ENCODE data around the gene SLC66A3. TPM values are rescaled to one million over a fixed set of nuclear protein-coding genes. Genes with fewer than 3 reads are reported as not detected.

Gene SLC66A3
- total RNA-seq, 1 experiment from 2014 or later, result 12.5 TPM

- POLR2A ChIA-PET, result no interaction called here
- H3K9me3 Mint-ChIP-seq, result no peaks in the 10 kb centered on the region
Observed at GRCh38 chr2:11213975-11214374, 58.7 kb downstream of the SLC66A3 start.

DNA sequence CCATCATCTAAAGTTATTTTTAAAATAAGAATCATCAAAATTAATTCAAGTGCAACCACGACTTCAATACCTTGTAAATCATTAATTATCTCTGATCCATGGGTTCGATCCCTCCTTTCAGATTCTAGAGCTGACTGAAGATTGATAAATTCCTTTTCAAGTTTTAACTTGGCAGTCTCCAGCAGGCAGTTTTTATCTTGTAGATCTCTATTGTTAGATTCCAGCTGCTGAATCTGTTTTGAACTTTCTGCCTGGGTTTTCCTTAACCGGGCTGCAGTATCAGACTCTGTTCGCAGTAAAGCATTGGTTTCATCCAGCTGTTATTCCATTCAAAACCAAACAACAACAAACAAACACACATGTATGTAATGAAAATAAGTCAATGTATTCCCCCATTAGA is 59.5 kb downstream of the SLC66A3 start:
- POLR2A ChIA-PET, result no interaction called here
- no peak for DNase-seq (ENCODE audit: low spot score)
- TF ChIP-seq CREB1 (CRISPR knock-in tag; IDR thresholded peaks at IDR 0.05) (no peak), NFYB (CRISPR knock-in tag; conservative IDR thresholded peaks at IDR 0.05; ENCODE audit: low read depth) (no peak), ATF1 (CRISPR knock-in tag; IDR thresholded peaks at IDR 0.05) (no peak), CTCF (IDR thresholded peaks at IDR 0.05) (no peak), EMX1 (CRISPR knock-in tag; IDR thresholded peaks at IDR 0.05) (no peak), KAT7 (CRISPR knock-in tag; IDR thresholded peaks at IDR 0.05; ENCODE audit: borderline replicate concordance) (no peak), JUN (CRISPR knock-in tag; IDR thresholded peaks at IDR 0.05) (no peak), ESRRA (CRISPR knock-in tag; IDR thresholded peaks at IDR 0.05; ENCODE audit: borderline replicate concordance) (no peak), ZNF416 (CRISPR knock-in tag; IDR thresholded peaks at IDR 0.05) (no peak), RELA (CRISPR knock-in tag; IDR thresholded peaks at IDR 0.05; ENCODE audit: borderline replicate concordance) (no peak), TEAD1 (CRISPR knock-in tag; IDR thresholded peaks at IDR 0.05) (no peak), HMGA2 (CRISPR knock-in tag; IDR thresholded peaks at IDR 0.05) (no peak), FOXP4 (CRISPR knock-in tag; IDR thresholded peaks at IDR 0.05) (no peak), GABPB1 (CRISPR knock-in tag; IDR thresholded peaks at IDR 0.05) (no peak), ZNF138 (CRISPR knock-in tag; conservative IDR thresholded peaks at IDR 0.05) (no peak), ZBTB21 (CRISPR knock-in tag; IDR thresholded peaks at IDR 0.05; ENCODE audit: borderline replicate concordance) (no peak), ZBTB43 (CRISPR knock-in tag; IDR thresholded peaks at IDR 0.05) (no peak)
- TF ChIP-seq, protein P1, sequence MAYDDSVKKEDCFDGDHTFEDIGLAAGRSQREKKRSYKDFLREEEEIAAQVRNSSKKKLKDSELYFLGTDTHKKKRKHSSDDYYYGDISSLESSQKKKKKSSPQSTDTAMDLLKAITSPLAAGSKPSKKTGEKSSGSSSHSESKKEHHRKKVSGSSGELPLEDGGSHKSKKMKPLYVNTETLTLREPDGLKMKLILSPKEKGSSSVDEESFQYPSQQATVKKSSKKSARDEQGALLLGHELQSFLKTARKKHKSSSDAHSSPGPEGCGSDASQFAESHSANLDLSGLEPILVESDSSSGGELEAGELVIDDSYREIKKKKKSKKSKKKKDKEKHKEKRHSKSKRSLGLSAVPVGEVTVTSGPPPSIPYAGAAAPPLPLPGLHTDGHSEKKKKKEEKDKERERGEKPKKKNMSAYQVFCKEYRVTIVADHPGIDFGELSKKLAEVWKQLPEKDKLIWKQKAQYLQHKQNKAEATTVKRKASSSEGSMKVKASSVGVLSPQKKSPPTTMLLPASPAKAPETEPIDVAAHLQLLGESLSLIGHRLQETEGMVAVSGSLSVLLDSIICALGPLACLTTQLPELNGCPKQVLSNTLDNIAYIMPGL (CRISPR knock-in tag; IDR thresholded peaks at IDR 0.05), result no peak
- TF ChIP-seq, protein P2, sequence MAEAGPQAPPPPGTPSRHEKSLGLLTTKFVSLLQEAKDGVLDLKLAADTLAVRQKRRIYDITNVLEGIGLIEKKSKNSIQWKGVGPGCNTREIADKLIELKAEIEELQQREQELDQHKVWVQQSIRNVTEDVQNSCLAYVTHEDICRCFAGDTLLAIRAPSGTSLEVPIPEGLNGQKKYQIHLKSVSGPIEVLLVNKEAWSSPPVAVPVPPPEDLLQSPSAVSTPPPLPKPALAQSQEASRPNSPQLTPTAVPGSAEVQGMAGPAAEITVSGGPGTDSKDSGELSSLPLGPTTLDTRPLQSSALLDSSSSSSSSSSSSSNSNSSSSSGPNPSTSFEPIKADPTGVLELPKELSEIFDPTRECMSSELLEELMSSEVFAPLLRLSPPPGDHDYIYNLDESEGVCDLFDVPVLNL (CRISPR knock-in tag; IDR thresholded peaks at IDR 0.05; ENCODE audit: borderline replicate concordance, low read depth), result no peak
- Mint-ChIP-seq H3K36me3 (peaks cover 49% of the 10 kb centered on the region), H3K27me3 (ENCODE audit: low read depth) (no peaks in the 10 kb centered on the region), H3K4me3 (no peak overlapping the region), H3K4me1 (no peaks in the 10 kb centered on the region), H3K27ac (no peak overlapping the region), H3K9me3 (peaks cover 4% of the 10 kb centered on the region; the same call in 1 of the 2 replicates)
- CTCF ChIA-PET, result no interaction called here
- ATAC-seq, result no peak

More at GRCh38 chr2:11213975-11214374, 58.7 kb downstream of the SLC66A3 start:
- Mint-ChIP-seq H3K27me3 (ENCODE audit: low read depth) (no peaks in the 10 kb centered on the region), H3K4me1 (no peaks in the 10 kb centered on the region), H3K27ac (no peak overlapping the region), H3K4me3 (no peak overlapping the region), H3K36me3 (peaks cover 43% of the 10 kb centered on the region)
- TF ChIP-seq GABPB1 (CRISPR knock-in tag; IDR thresholded peaks at IDR 0.05) (no peak), E2F5 (CRISPR knock-in tag; IDR thresholded peaks at IDR 0.05) (no peak)
- ATAC-seq, result no peak
- CTCF ChIA-PET, result no interaction called here
- DNase-seq (ENCODE audit: low spot score), result no peak
